HepG2 (cell line): ENCODE results near the gene CENPE. TPM values are rescaled to one million over a fixed set of nuclear protein-coding genes. Genes with fewer than 3 reads are reported as not detected.

ENCODE experiments used
- ATF1 ChIP-seq: IDR thresholded peaks from 2 replicates; pipeline ENCODE4 v1.6.1; 2016; ENCODE audit warnings: mild to moderate bottlenecking, control low read depth
- DRAP1 ChIP-seq: IDR thresholded peaks from 2 replicates; pipeline ENCODE4 v1.6.1; 2016; ENCODE audit warnings: missing genetic modification reagents, missing compliant biosample characterization
- FOSL2 ChIP-seq: sonication (generic); formaldehyde crosslinking; IDR thresholded peaks from 2 replicates; pipeline ENCODE4 v1.4.0; 2020; ENCODE audit warnings: missing genetic modification reagents
- HMG20B ChIP-seq: conservative IDR thresholded peaks from 2 replicates; pipeline ENCODE4 v1.6.1; 2016; ENCODE audit warnings: missing genetic modification reagents, missing compliant biosample characterization
- IRF9 ChIP-seq: sonication (generic); formaldehyde crosslinking; IDR thresholded peaks from 2 replicates; pipeline ENCODE4 v1.8.0; 2022; ENCODE audit warnings: missing genetic modification reagents, mild to moderate bottlenecking, borderline replicate concordance
- NONO ChIP-seq, 2 experiments: fragments of 450-650 bp in 1 of 2; sonication (generic) in 1 of 2; formaldehyde crosslinking in 1 of 2; IDR thresholded peaks in 1 of 2; conservative IDR thresholded peaks in 1 of 2; 2 replicates each; pipeline versions ENCODE4 v1.6.1 to v1.8.0; 2017 to 2022; ENCODE audit warnings: mild to moderate bottlenecking in 1 of 2, missing genetic modification reagents in 1 of 2, moderate library complexity in 1 of 2
- POGZ ChIP-seq: sonication (generic); formaldehyde crosslinking; IDR thresholded peaks from 2 replicates; pipeline ENCODE4 v1.4.0; 2020; ENCODE audit warnings: mild to moderate bottlenecking, missing genetic modification reagents
- PREB ChIP-seq: sonication (generic); formaldehyde crosslinking; IDR thresholded peaks from 2 replicates; pipeline ENCODE4 v1.4.0; 2020; ENCODE audit warnings: missing genetic modification reagents
- RNF2 ChIP-seq: fragments of 450-650 bp; conservative IDR thresholded peaks from 2 replicates; pipeline ENCODE4 v1.6.1; 2016; ENCODE audit warnings: low read depth
- THAP7 ChIP-seq: sonication (generic); formaldehyde crosslinking; IDR thresholded peaks from 2 replicates; pipeline ENCODE4 v1.8.1; 2023; ENCODE audit warnings: mild to moderate bottlenecking, missing genetic modification reagents
- U2AF2 ChIP-seq: fragments of 200-400 bp; formaldehyde crosslinking; IDR thresholded peaks from 2 replicates; pipeline ENCODE4 v1.6.1; 2017; ENCODE audit warnings: low read depth, mild to moderate bottlenecking, low read length
- ZBTB10 ChIP-seq: sonication (generic); formaldehyde crosslinking; IDR thresholded peaks from 2 replicates; pipeline ENCODE4 v1.4.0; 2020; ENCODE audit warnings: missing genetic modification reagents, borderline replicate concordance
- ZBTB26 ChIP-seq: IDR thresholded peaks from 2 replicates; pipeline ENCODE4 v1.6.1; 2016; ENCODE audit warnings: missing compliant biosample characterization, missing genetic modification reagents, borderline replicate concordance
- ZHX1 ChIP-seq: sonication (generic); formaldehyde crosslinking; IDR thresholded peaks from 2 replicates; pipeline ENCODE4 v1.8.1; 2022; ENCODE audit warnings: low read depth, mild to moderate bottlenecking, missing genetic modification reagents
- ZMYM4 ChIP-seq: sonication (generic); formaldehyde crosslinking; IDR thresholded peaks from 2 replicates; pipeline ENCODE4 v1.8.1; 2023; ENCODE audit warnings: mild to moderate bottlenecking, missing genetic modification reagents
- ZNF331 ChIP-seq: sonication (generic); formaldehyde crosslinking; IDR thresholded peaks from 2 replicates; pipeline ENCODE4 v1.4.0; 2020; ENCODE audit warnings: missing genetic modification reagents
- ZNF335 ChIP-seq: sonication (generic); formaldehyde crosslinking; IDR thresholded peaks from 2 replicates; pipeline ENCODE4 v1.4.0; 2020; ENCODE audit warnings: missing genetic modification reagents
- ZNF629 ChIP-seq: sonication (generic); formaldehyde crosslinking; conservative IDR thresholded peaks from 2 replicates; pipeline ENCODE4 v1.5.0; 2020; ENCODE audit warnings: missing genetic modification reagents
- ZNF879 ChIP-seq: sonication (generic); formaldehyde crosslinking; IDR thresholded peaks from 2 replicates; pipeline ENCODE4 v1.8.1; 2023; ENCODE audit warnings: missing genetic modification reagents
- polyA plus RNA-seq, 8 experiments: library from polyadenylated mRNA; depleted of rRNA in 3 of 8; stranded (reverse) in 7 of 8; unstranded in 1 of 8; fragments of >200 nt; fragmentation: Illumina TruSeq in 4 of 8; extraction: Trizol in 4 of 8; gene quantifications; 2 replicates each; pipeline versions ENCODE4 v1.2.1 to v1.2.3, GENCODE V29; 2011 to 2016; ENCODE audit warnings: low read depth in 4 of 8, missing spikeins in 1 of 8, mixed read lengths in 1 of 8; ENCODE audit not compliant: insufficient read depth in 1 of 8
- total RNA-seq, 5 experiments: library from RNA; depleted of rRNA; stranded (reverse); fragments of >200 nt; fragmentation: Illumina TruSeq; extraction: Trizol; gene quantifications; 2 replicates each; pipeline ENCODE4 v1.2.3, GENCODE V29; 2016; ENCODE audit warnings: low read depth in 1 of 5

The CENPE gene
- total and polyA plus RNA-seq, 2 of the 13 experiments (the other 11 are each of a cell fraction or from before 2014, with no cell fraction given): 2.1 to 19.8 TPM

- TF ChIP-seq NONO (IDR thresholded peaks at IDR 0.05) (no peak), NONO (CRISPR knock-in tag; conservative IDR thresholded peaks at IDR 0.05) (no peak), ZNF331 (CRISPR knock-in tag) (peak; percentile 13; the same call in 1 of the 2 replicates), THAP7 (CRISPR knock-in tag) (no peak), ZMYM4 (CRISPR knock-in tag) (no peak; the same call in 1 of the 2 replicates), RNF2 (no peak), IRF9 (CRISPR knock-in tag) (no peak), ATF1 (CRISPR knock-in tag) (0 out of 2 replicates have a peak, but pooled peaks have one; percentile 36), POGZ (CRISPR knock-in tag) (0 out of 2 replicates have a peak, but pooled peaks have one; percentile 34), ZNF629 (CRISPR knock-in tag) (no peak), HMG20B (CRISPR knock-in tag) (no peak), DRAP1 (peak; percentile 52; the same call in 1 of the 2 replicates), ZBTB26 (CRISPR knock-in tag) (peak; percentile 69; the same call in 1 of the 2 replicates), ZHX1 (CRISPR knock-in tag) (no peak), ZNF879 (CRISPR knock-in tag) (no peak), U2AF2 (no peak), FOSL2 (CRISPR knock-in tag) (no peak), PREB (CRISPR knock-in tag) (no peak), ZBTB10 (CRISPR knock-in tag) (no peak), ZNF335 (CRISPR knock-in tag) (peak; percentile 47; the same call in 1 of the 2 replicates)
Measured at GRCh38 chr4:103099691-103100392, 98.3 kb downstream of the CENPE start, which contains the start of gene BDH2 (continued).
